Measurements from ENCODE around the gene SLC26A11. TPM values are rescaled to one million over a fixed set of nuclear protein-coding genes. Genes with fewer than 3 reads are reported as not detected.

Gene SLC26A11
- total RNA-seq, 1 experiment from 2014 or later = 37.1 TPM

GRCh38 chr17:80217703-80218362, 2.4 kb upstream of the SLC26A11 start:
- H3K27me3 Mint-ChIP-seq (ENCODE audit: insufficient read depth, unreplicated experiment) = no peaks in the 10 kb centered on the region
- Histone ChIP-seq H3K9me3 (no peaks in the 10 kb centered on the region), H3K36me3 (ENCODE audit: control insufficient read depth, insufficient read depth, low read length) (peaks cover 3% of the 10 kb centered on the region), H3K4me3 (ENCODE audit: low read depth, low read length) (no peak overlapping the region), H3K27me3 (replicated peaks; ENCODE audit: control insufficient read depth, insufficient read depth, low read length) (no peaks in the 10 kb centered on the region), H3K4me1 (0 out of 2 replicates have a peak, but pooled peaks cover 6% of the 10 kb centered on the region)
- no peaks in the 10 kb centered on the region for H3K9me3 Mint-ChIP-seq (ENCODE audit: unreplicated experiment)
- no peak overlapping the region for H3K4me3 Mint-ChIP-seq (ENCODE audit: unreplicated experiment)
- peaks cover 31% of the 10 kb centered on the region for H3K36me3 Mint-ChIP-seq (ENCODE audit: insufficient read depth, unreplicated experiment)
- no TSS peak for BruUV-seq (replicated peaks)
- no peaks in the 10 kb centered on the region for H3K4me1 Mint-ChIP-seq (ENCODE audit: low read depth, unreplicated experiment)
- CTCF ChIA-PET = no interaction called here
- no peak for TF ChIP-seq CTCF (IDR thresholded peaks at IDR 0.05; ENCODE audit: insufficient read depth in 1 of 2, low read depth in 1 of 2, low read length in 1 of 2, severe bottlenecking in 1 of 2, unreplicated experiment in 1 of 2)
- no peak for DNase-seq
- POLR2A ChIA-PET = no interaction called here
- H3K27ac Mint-ChIP-seq (ENCODE audit: unreplicated experiment) = no peak overlapping the region
- intact Hi-C loops (cut with micrococcal nuclease; ENCODE audit: unreplicated experiment) = no loop called here

GRCh38 chr17:80218391-80218790, 1.8 kb upstream of the SLC26A11 start:
- POLR2A ChIA-PET = no interaction called here
- intact Hi-C loops (cut with micrococcal nuclease; ENCODE audit: unreplicated experiment) = no loop called here
- TF ChIP-seq CTCF (IDR thresholded peaks at IDR 0.05; ENCODE audit: insufficient read depth in 1 of 2, low read depth in 1 of 2, low read length in 1 of 2, severe bottlenecking in 1 of 2, unreplicated experiment in 1 of 2) = no peak
- peak overlapping the region; percentile 96 for H3K4me3 Mint-ChIP-seq (ENCODE audit: unreplicated experiment)
- no peak overlapping the region for H3K4me3 ChIP-seq (ENCODE audit: low read depth, low read length)
- CTCF ChIA-PET = no interaction called here
- H3K27me3 Mint-ChIP-seq (ENCODE audit: insufficient read depth, unreplicated experiment) = no peaks in the 10 kb centered on the region
- no peaks in the 10 kb centered on the region for H3K27me3 ChIP-seq (replicated peaks; ENCODE audit: control insufficient read depth, insufficient read depth, low read length)
- peaks cover 3% of the 10 kb centered on the region for H3K36me3 ChIP-seq (ENCODE audit: control insufficient read depth, insufficient read depth, low read length)
- H3K36me3 Mint-ChIP-seq (ENCODE audit: insufficient read depth, unreplicated experiment) = peaks cover 31% of the 10 kb centered on the region
- no peaks in the 10 kb centered on the region for H3K4me1 Mint-ChIP-seq (ENCODE audit: low read depth, unreplicated experiment)
- no TSS peak for BruUV-seq (replicated peaks)
- H3K9me3 Mint-ChIP-seq (ENCODE audit: unreplicated experiment) = no peaks in the 10 kb centered on the region
- H3K27ac Mint-ChIP-seq (ENCODE audit: unreplicated experiment) = no peak overlapping the region
- 0 out of 2 replicates have a peak, but pooled peaks cover 6% of the 10 kb centered on the region for H3K4me1 ChIP-seq
- H3K9me3 ChIP-seq = no peaks in the 10 kb centered on the region
- DNase-seq = no peak

- DNase-seq = no peak
- no TSS peak for BruUV-seq (replicated peaks)
- ChIA-PET CTCF (interaction anchor here (1.0 kb wide), 1 partner anchor 95 kb away, joined by 3 read pairs; no protein-coding TSS in a partner anchor), POLR2A (no interaction called here)
- Histone ChIP-seq H3K4me1 (0 out of 2 replicates have a peak, but pooled peaks cover 6% of the 10 kb centered on the region), H3K4me3 (ENCODE audit: low read depth, low read length) (peak overlapping the region; percentile 82), H3K9me3 (no peaks in the 10 kb centered on the region), H3K27me3 (replicated peaks; ENCODE audit: control insufficient read depth, insufficient read depth, low read length) (no peaks in the 10 kb centered on the region), H3K36me3 (ENCODE audit: control insufficient read depth, insufficient read depth, low read length) (peaks cover 3% of the 10 kb centered on the region)
- peak overlapping the region; percentile 88 for H3K27ac Mint-ChIP-seq (ENCODE audit: unreplicated experiment)
- peaks cover 34% of the 10 kb centered on the region for H3K36me3 Mint-ChIP-seq (ENCODE audit: insufficient read depth, unreplicated experiment)
- intact Hi-C loops (cut with micrococcal nuclease; ENCODE audit: unreplicated experiment) = no loop called here
- H3K4me3 Mint-ChIP-seq (ENCODE audit: unreplicated experiment) = peak overlapping the region; percentile 96
- H3K27me3 Mint-ChIP-seq (ENCODE audit: insufficient read depth, unreplicated experiment) = no peaks in the 10 kb centered on the region
- no peak for TF ChIP-seq CTCF (IDR thresholded peaks at IDR 0.05; ENCODE audit: insufficient read depth in 1 of 2, low read depth in 1 of 2, low read length in 1 of 2, severe bottlenecking in 1 of 2, unreplicated experiment in 1 of 2)
- peaks cover 5% of the 10 kb centered on the region for H3K4me1 Mint-ChIP-seq (ENCODE audit: low read depth, unreplicated experiment)
- no peaks in the 10 kb centered on the region for H3K9me3 Mint-ChIP-seq (ENCODE audit: unreplicated experiment)
These were observed 1.0 kb upstream of the SLC26A11 start for GRCh38 chr17:80219013-80219762.

All from Caco-2 (cell line).